Measurements from ENCODE around the gene USP38. TPM values are rescaled to one million over a fixed set of nuclear protein-coding genes. Genes with fewer than 3 reads are reported as not detected.
"Not testable (repeated sequence)": the region's sequence is repeated elsewhere in the genome, so short reads cannot be mapped to it uniquely, and the experiment has no call there.

Gene USP38
- total RNA-seq, 1 donor from 2014 or later = 19.8 TPM

GRCh38 chr4:143234153-143234552, 49.4 kb downstream of the USP38 start:
- DNase-seq = no peak
- H3K27me3 ChIP-seq (ENCODE audit: low read depth) = no peaks in the 10 kb centered on the region
- no peaks in the 10 kb centered on the region for H3K9me3 ChIP-seq (replicated peaks)
- H3K4me3 ChIP-seq = no peak overlapping the region
- no peaks in the 10 kb centered on the region for H3K4me1 ChIP-seq
- TF ChIP-seq CTCF (IDR thresholded peaks at IDR 0.05; ENCODE audit: borderline replicate concordance) = no peak
- no peaks in the 10 kb centered on the region for H3K36me3 ChIP-seq
- intact Hi-C loops (cut with micrococcal nuclease) = no loop called here
- no peak overlapping the region for H3K27ac ChIP-seq (replicated peaks)

GRCh38 chr4:143237195-143237594, 52.5 kb downstream of the USP38 start:
- H3K9me3 ChIP-seq (replicated peaks); DNase-seq; H3K27me3 ChIP-seq (ENCODE audit: low read depth); H3K4me3 ChIP-seq; intact Hi-C loops (cut with micrococcal nuclease); H3K4me1 ChIP-seq; H3K27ac ChIP-seq (replicated peaks); H3K36me3 ChIP-seq: not testable (repeated sequence)

GRCh38 chr4:143240939-143241679, 56.4 kb downstream of the USP38 start:
- Histone ChIP-seq H3K27me3 (ENCODE audit: low read depth) (no peaks in the 10 kb centered on the region), H3K4me1 (peaks cover 9% of the 10 kb centered on the region), H3K27ac (replicated peaks) (no peak overlapping the region), H3K36me3 (no peaks in the 10 kb centered on the region), H3K9me3 (replicated peaks) (no peaks in the 10 kb centered on the region), H3K4me3 (no peak overlapping the region)
- TF ChIP-seq CTCF (IDR thresholded peaks at IDR 0.05; ENCODE audit: borderline replicate concordance) = no peak
- DNase-seq = no peak
- intact Hi-C loops (cut with micrococcal nuclease) = no loop called here

- intact Hi-C loops (cut with micrococcal nuclease) = no loop called here
- peaks cover 9% of the 10 kb centered on the region for H3K4me1 ChIP-seq
- no peaks in the 10 kb centered on the region for H3K9me3 ChIP-seq (replicated peaks)
- no peaks in the 10 kb centered on the region for H3K27me3 ChIP-seq (ENCODE audit: low read depth)
- no peak for DNase-seq
- H3K27ac ChIP-seq (replicated peaks) = no peak overlapping the region
- no peak overlapping the region for H3K4me3 ChIP-seq
- no peaks in the 10 kb centered on the region for H3K36me3 ChIP-seq
- no peak for TF ChIP-seq CTCF (IDR thresholded peaks at IDR 0.05; ENCODE audit: borderline replicate concordance)
These were observed 57.2 kb downstream of the USP38 start for GRCh38 chr4:143241892-143242291.

GRCh38 chr4:143243041-143243440, 58.3 kb downstream of the USP38 start:
- Histone ChIP-seq H3K36me3 (no peaks in the 10 kb centered on the region), H3K27me3 (ENCODE audit: low read depth) (no peaks in the 10 kb centered on the region), H3K4me3 (no peak overlapping the region), H3K27ac (replicated peaks) (no peak overlapping the region), H3K9me3 (replicated peaks) (no peaks in the 10 kb centered on the region), H3K4me1 (peaks cover 9% of the 10 kb centered on the region)
- no peak for DNase-seq
- intact Hi-C loops (cut with micrococcal nuclease) = no loop called here
- TF ChIP-seq CTCF (IDR thresholded peaks at IDR 0.05; ENCODE audit: borderline replicate concordance) = no peak

GRCh38 chr4:143246977-143247376, 62.3 kb downstream of the USP38 start:
- Histone ChIP-seq H3K27me3 (ENCODE audit: low read depth) (no peaks in the 10 kb centered on the region), H3K27ac (replicated peaks) (no peak overlapping the region), H3K36me3 (no peaks in the 10 kb centered on the region), H3K9me3 (replicated peaks) (no peaks in the 10 kb centered on the region), H3K4me3 (no peak overlapping the region), H3K4me1 (peaks cover 4% of the 10 kb centered on the region)
- DNase-seq = no peak
- intact Hi-C loops (cut with micrococcal nuclease) = no loop called here
- TF ChIP-seq CTCF (IDR thresholded peaks at IDR 0.05; ENCODE audit: borderline replicate concordance) = no peak
